ENCODE measurements around the gene SHE.

DNA sequence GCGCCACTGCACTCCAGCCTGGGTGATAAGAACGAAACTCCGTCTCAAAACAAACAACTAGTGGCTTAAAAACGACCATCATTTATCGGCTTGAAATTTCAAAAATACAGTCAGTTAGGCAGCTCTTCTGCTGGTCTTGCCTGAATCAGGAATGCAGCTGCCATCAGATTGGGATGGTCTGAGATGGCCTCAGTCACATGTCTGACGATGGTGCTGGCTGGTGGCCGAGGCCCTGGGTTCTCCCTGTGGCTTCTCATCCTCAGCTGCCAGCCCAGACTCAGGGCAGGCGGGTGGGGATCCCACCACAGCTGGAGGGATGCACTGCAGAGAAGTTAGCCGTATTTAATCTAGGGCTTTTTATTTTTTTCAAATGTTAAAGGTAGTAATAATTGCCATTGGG lies 65.8 kb downstream of the SHE start:
- TF ChIP-seq, protein P1, sequence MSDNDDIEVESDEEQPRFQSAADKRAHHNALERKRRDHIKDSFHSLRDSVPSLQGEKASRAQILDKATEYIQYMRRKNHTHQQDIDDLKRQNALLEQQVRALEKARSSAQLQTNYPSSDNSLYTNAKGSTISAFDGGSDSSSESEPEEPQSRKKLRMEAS (IDR thresholded peaks at IDR 0.05) = no peak
- TF ChIP-seq TAF1 (IDR thresholded peaks at IDR 0.05; ENCODE audit: low read depth) (no peak), CEBPB (IDR thresholded peaks at IDR 0.05) (no peak), YY1 (IDR thresholded peaks at IDR 0.05; ENCODE audit: low read depth) (no peak), EP300 (IDR thresholded peaks at IDR 0.05; ENCODE audit: borderline replicate concordance) (no peak), TCF12 (IDR thresholded peaks at IDR 0.05; ENCODE audit: low read depth) (no peak), CREB1 (IDR thresholded peaks at IDR 0.05; ENCODE audit: low read depth) (no peak), RAD21 (IDR thresholded peaks at IDR 0.05; ENCODE audit: low read depth) (no peak), TEAD4 (IDR thresholded peaks at IDR 0.05) (no peak), NFIC (IDR thresholded peaks at IDR 0.05) (no peak), EGR1 (IDR thresholded peaks at IDR 0.05) (no peak), ZBTB7A (IDR thresholded peaks at IDR 0.05; ENCODE audit: low read depth) (no peak)
- TF ChIP-seq, protein P2, sequence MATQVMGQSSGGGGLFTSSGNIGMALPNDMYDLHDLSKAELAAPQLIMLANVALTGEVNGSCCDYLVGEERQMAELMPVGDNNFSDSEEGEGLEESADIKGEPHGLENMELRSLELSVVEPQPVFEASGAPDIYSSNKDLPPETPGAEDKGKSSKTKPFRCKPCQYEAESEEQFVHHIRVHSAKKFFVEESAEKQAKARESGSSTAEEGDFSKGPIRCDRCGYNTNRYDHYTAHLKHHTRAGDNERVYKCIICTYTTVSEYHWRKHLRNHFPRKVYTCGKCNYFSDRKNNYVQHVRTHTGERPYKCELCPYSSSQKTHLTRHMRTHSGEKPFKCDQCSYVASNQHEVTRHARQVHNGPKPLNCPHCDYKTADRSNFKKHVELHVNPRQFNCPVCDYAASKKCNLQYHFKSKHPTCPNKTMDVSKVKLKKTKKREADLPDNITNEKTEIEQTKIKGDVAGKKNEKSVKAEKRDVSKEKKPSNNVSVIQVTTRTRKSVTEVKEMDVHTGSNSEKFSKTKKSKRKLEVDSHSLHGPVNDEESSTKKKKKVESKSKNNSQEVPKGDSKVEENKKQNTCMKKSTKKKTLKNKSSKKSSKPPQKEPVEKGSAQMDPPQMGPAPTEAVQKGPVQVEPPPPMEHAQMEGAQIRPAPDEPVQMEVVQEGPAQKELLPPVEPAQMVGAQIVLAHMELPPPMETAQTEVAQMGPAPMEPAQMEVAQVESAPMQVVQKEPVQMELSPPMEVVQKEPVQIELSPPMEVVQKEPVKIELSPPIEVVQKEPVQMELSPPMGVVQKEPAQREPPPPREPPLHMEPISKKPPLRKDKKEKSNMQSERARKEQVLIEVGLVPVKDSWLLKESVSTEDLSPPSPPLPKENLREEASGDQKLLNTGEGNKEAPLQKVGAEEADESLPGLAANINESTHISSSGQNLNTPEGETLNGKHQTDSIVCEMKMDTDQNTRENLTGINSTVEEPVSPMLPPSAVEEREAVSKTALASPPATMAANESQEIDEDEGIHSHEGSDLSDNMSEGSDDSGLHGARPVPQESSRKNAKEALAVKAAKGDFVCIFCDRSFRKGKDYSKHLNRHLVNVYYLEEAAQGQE (IDR thresholded peaks at IDR 0.05; ENCODE audit: low read depth) = no peak
- TF ChIP-seq, protein P3, sequence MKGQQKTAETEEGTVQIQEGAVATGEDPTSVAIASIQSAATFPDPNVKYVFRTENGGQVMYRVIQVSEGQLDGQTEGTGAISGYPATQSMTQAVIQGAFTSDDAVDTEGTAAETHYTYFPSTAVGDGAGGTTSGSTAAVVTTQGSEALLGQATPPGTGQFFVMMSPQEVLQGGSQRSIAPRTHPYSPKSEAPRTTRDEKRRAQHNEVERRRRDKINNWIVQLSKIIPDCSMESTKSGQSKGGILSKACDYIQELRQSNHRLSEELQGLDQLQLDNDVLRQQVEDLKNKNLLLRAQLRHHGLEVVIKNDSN (IDR thresholded peaks at IDR 0.05) = no peak

Measured in Ishikawa (cell line).